Large intestine (tissue), 3 donors: ENCODE measurements around the gene BORCS8. TPM values are rescaled to one million over a fixed set of nuclear protein-coding genes. Genes with fewer than 3 reads are reported as not detected.
"Not testable (repeated sequence)": the region's sequence is repeated elsewhere in the genome, so short reads cannot be mapped to it uniquely, and the experiment has no call there.

ENCODE experiments used
- DNase-seq, 2 donors: peaks; one replicate each; pipeline versions ENCODE4 v3.0.0 to v3.0.0-alpha.2; 2013
- H3K27ac ChIP-seq: one replicate; pipeline ENCODE4 v1.5.1; 2013; ENCODE audit warnings: low read length
- H3K27me3 ChIP-seq: 2 replicates; pipeline ENCODE4 v1.6.1; 2013; ENCODE audit warnings: low read length; ENCODE audit not compliant: control insufficient read depth, insufficient read depth
- H3K36me3 ChIP-seq: 2 replicates; pipeline ENCODE4 v1.6.1; 2013; ENCODE audit warnings: low read length; ENCODE audit not compliant: control insufficient read depth, insufficient read depth
- H3K4me1 ChIP-seq: one replicate; pipeline ENCODE4 v1.6.1; 2013; ENCODE audit warnings: low read length; ENCODE audit not compliant: control insufficient read depth, insufficient read depth
- H3K4me3 ChIP-seq: one replicate; pipeline ENCODE4 v1.5.1; 2013; ENCODE audit warnings: low read length
- H3K9me3 ChIP-seq: one replicate; pipeline ENCODE4 v1.6.1; 2013; ENCODE audit warnings: mild to moderate bottlenecking, low read depth, low read length, moderate library complexity; ENCODE audit not compliant: control insufficient read depth
- WGBS: methylation state at CpG from one replicate; pipeline ENCODE4 v1.1.5; 2013; ENCODE audit warnings: low lambda C conversion rate; ENCODE audit not compliant: insufficient coverage; 5-methylcytosine and 5-hydroxymethylcytosine counted together
- polyA plus RNA-seq: library from polyadenylated mRNA; unstranded; fragments of 120-200 nt; gene quantifications from one replicate; pipeline ENCODE4 v1.2.1, GENCODE V29; 2013

Gene BORCS8
- polyA plus RNA-seq, 1 donor: 17.5 TPM

DNA sequence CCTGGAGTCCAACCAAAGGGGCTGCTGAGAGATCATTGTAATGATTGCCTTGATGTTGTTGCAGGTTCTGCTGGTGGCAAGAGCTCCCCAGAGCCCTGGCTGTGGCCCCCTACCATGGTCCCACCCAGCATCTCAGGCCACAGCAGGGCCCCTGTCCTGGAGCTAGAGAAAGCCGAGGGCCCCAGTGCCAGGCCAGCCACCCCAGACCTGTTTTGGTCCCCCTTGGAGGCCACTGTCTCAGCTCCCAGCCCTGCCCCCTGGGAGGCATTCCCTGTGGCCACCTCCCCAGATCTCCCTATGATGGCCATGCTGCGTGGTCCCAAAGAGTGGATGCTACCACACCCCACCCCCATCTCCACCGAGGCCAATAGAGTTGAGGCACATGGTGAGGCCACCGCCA lies 35.3 kb upstream of the BORCS8 start:
- WGBS: no CpG with 5 or more reads among the region's 4 CpGs
- no peak overlapping the region for H3K27ac ChIP-seq
- peaks cover 33% of the 10 kb centered on the region for H3K27me3 ChIP-seq
- H3K4me3 ChIP-seq: no peak overlapping the region
- no peaks in the 10 kb centered on the region for H3K9me3 ChIP-seq
- no peaks in the 10 kb centered on the region for H3K36me3 ChIP-seq
- no peak for DNase-seq
- peaks cover 4% of the 10 kb centered on the region for H3K4me1 ChIP-seq

DNA sequence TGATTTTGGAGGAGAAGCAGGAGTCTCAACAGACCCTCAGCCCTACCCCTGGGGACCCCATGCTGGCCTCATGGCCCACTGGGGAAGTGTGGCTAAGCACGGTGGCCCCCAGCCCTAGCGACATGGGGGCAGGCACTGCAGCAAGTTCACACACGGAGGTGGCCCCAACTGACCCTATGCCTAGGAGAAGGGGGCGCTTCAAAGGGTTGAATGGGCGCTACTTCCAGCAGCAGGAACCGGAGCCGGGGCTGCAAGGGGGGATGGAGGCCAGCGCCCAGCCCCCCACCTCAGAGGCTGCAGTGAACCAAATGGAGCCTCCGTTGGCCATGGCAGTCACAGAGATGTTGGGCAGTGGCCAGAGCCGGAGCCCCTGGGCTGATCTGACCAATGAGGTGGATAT lies 34.7 kb upstream of the BORCS8 start:
- Histone ChIP-seq H3K4me3 (no peak overlapping the region), H3K36me3 (no peaks in the 10 kb centered on the region), H3K4me1 (peaks cover 4% of the 10 kb centered on the region), H3K27me3 (peaks cover 33% of the 10 kb centered on the region), H3K9me3 (no peaks in the 10 kb centered on the region), H3K27ac (no peak overlapping the region)
- DNase-seq: no peak
- WGBS: no CpG with 5 or more reads among the region's 10 CpGs

- Histone ChIP-seq H3K36me3 (no peaks in the 10 kb centered on the region), H3K27ac (no peak overlapping the region), H3K4me1 (peaks cover 4% of the 10 kb centered on the region), H3K27me3 (peaks cover 33% of the 10 kb centered on the region), H3K9me3 (no peaks in the 10 kb centered on the region), H3K4me3 (no peak overlapping the region)
- no CpG with 5 or more reads among the region's 5 CpGs for whole genome bisulfite sequencing
- no peak for DNase-seq
Measured at GRCh38 chr19:19226204-19226603, 34.3 kb upstream of the BORCS8 start.

GRCh38 chr19:19224852-19225494 lies 33.0 kb upstream of the BORCS8 start:
- H3K4me3 ChIP-seq: no peak overlapping the region
- no peaks in the 10 kb centered on the region for H3K9me3 ChIP-seq
- peaks cover 4% of the 10 kb centered on the region for H3K4me1 ChIP-seq
- WGBS: no CpG with 5 or more reads among the region's 59 CpGs
- DNase-seq: peak; percentile 64 to 70
- H3K27me3 ChIP-seq: peaks cover 33% of the 10 kb centered on the region
- H3K36me3 ChIP-seq: no peaks in the 10 kb centered on the region
- no peak overlapping the region for H3K27ac ChIP-seq

DNA sequence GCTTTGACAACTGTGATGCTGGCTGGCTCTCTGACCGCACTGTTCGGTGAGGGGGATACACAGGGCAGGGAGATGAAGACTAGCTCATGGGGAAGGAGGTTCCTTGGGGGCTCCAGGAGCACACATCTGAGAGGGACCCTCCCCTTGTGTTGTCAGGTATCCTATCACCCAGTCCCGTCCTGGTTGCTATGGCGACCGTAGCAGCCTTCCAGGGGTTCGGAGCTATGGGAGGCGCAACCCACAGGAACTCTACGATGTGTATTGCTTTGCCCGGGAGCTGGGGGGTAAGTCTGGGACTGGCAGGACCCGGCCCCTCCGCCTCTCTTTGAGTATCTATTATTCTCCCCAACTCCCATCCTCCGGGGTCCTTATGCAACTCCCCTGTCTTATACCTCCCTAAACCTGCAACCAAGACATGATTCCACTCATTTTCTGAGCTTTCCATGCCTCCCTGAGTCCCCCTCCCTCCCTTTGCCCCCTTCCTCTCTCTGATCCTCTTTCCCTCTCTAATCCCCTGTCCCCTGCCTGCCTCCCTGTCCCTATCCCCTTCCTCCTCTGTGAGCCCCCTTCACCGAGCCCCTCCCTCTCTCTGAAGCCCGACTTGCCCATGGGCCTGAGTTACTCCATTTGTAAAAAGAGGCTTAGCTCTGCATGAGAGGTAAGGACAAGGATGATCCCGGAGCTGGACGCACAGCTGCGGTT lies 32.3 kb upstream of the BORCS8 start:
- DNase-seq: no peak
- H3K4me1 ChIP-seq: peaks cover 4% of the 10 kb centered on the region
- H3K9me3 ChIP-seq: no peaks in the 10 kb centered on the region
- no CpG with 5 or more reads among the region's 17 CpGs for WGBS
- H3K36me3 ChIP-seq: no peaks in the 10 kb centered on the region
- H3K27ac ChIP-seq: no peak overlapping the region
- peaks cover 33% of the 10 kb centered on the region for H3K27me3 ChIP-seq
- H3K4me3 ChIP-seq: no peak overlapping the region

GRCh38 chr19:19223636-19224035 lies 31.7 kb upstream of the BORCS8 start:
- no peak for DNase-seq
- Histone ChIP-seq H3K36me3 (no peaks in the 10 kb centered on the region), H3K27me3 (peaks cover 33% of the 10 kb centered on the region), H3K4me1 (peaks cover 4% of the 10 kb centered on the region), H3K4me3 (no peak overlapping the region), H3K9me3 (no peaks in the 10 kb centered on the region), H3K27ac (no peak overlapping the region)
- WGBS: no CpG with 5 or more reads among the region's 6 CpGs

GRCh38 chr19:19223060-19223459 lies 31.1 kb upstream of the BORCS8 start:
- H3K9me3 ChIP-seq: no peaks in the 10 kb centered on the region
- peaks cover 33% of the 10 kb centered on the region for H3K27me3 ChIP-seq
- DNase-seq: no peak
- no peak overlapping the region for H3K4me3 ChIP-seq
- 80% methylated on average over 1 of the region's 5 CpGs for WGBS
- no peak overlapping the region for H3K27ac ChIP-seq
- no peaks in the 10 kb centered on the region for H3K36me3 ChIP-seq
- peaks cover 4% of the 10 kb centered on the region for H3K4me1 ChIP-seq

DNA sequence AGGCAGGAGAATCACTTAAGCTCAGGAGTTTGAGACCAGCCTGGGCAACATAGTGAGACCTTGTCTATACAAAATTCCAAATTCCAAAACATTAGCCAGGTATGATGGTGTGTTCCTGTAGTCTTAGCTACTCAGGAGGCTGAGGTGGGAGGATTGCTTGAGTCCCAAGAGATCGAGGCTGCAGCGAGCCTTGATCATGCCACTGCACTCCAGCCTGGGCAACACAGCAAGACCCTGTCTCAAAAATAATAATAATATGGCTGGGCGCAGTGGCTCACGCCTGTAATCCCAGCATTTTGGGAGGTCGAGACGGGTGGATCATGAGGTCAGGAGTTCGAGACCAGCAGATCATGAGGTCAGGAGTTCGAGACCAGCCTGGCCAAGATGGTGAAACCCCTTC lies 29.0 kb upstream of the BORCS8 start:
- whole genome bisulfite sequencing: no CpG with 5 or more reads among the region's 8 CpGs
- H3K9me3 ChIP-seq, H3K4me3 ChIP-seq, H3K4me1 ChIP-seq, DNase-seq, H3K27ac ChIP-seq, H3K36me3 ChIP-seq: not testable (repeated sequence)
- peaks cover 20% of the 10 kb centered on the region for H3K27me3 ChIP-seq

- no peak overlapping the region for H3K4me3 ChIP-seq
- H3K9me3 ChIP-seq: no peaks in the 10 kb centered on the region
- no peaks in the 10 kb centered on the region for H3K36me3 ChIP-seq
- no peaks in the 10 kb centered on the region for H3K4me1 ChIP-seq
- H3K27ac ChIP-seq: no peak overlapping the region
- DNase-seq: no peak
- WGBS: no CpG with 5 or more reads among the region's 21 CpGs
- H3K27me3 ChIP-seq: peaks cover 17% of the 10 kb centered on the region
Measured at GRCh38 chr19:19218911-19219310, 27.0 kb upstream of the BORCS8 start.

DNA sequence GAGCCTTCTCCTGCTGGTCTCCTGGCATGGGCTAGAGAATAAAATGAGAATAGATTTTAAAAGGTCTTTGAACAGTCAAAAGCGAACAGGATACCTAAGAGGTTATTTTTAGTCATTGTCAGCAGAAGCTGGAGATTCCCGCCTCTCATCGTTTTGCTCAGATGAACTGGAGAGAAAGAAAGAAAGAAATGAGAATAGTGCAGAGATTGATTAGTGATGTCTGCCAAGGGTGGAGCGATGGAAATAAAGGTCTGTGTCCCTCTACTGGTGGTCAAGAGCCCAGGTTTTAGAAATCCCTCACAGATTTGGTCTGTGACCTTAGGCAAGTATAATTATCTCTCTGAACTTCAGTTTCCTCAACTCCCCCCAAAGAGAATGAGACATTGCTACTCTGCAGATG lies 25.1 kb upstream of the BORCS8 start:
- 73% methylated on average over 3 of the region's 4 CpGs for WGBS
- Histone ChIP-seq H3K27ac (no peak overlapping the region), H3K9me3 (no peaks in the 10 kb centered on the region), H3K36me3 (no peaks in the 10 kb centered on the region), H3K4me1 (no peaks in the 10 kb centered on the region), H3K4me3 (no peak overlapping the region), H3K27me3 (peaks cover 31% of the 10 kb centered on the region)
- DNase-seq: no peak

- H3K36me3 ChIP-seq: no peaks in the 10 kb centered on the region
Measured at GRCh38 chr19:19215792-19216191, 23.8 kb upstream of the BORCS8 start.

More at GRCh38 chr19:19215792-19216191, 23.8 kb upstream of the BORCS8 start:
- Histone ChIP-seq H3K27ac (no peak overlapping the region), H3K4me3 (no peak overlapping the region), H3K9me3 (no peaks in the 10 kb centered on the region), H3K27me3 (peaks cover 43% of the 10 kb centered on the region), H3K4me1 (no peaks in the 10 kb centered on the region)
- no peak for DNase-seq
- WGBS: no CpG with 5 or more reads among the region's 4 CpGs
